DND-41 (cell line): ENCODE measurements around the gene OR51E2.

ENCODE experiments used
- ATAC-seq: fragments of 200-7000 bp; cut with Tn5 transposase; 3 replicates; pipeline ENCODE4 v1.9.1; 2021; ENCODE audit warnings: low read depth; ENCODE audit not compliant: insufficient read depth
- DNase-seq: peaks from one replicate; pipeline ENCODE4 v3.0.0-alpha.2; 2020
- H2AFZ ChIP-seq: 2 replicates; pipeline ENCODE4 v1.6.0; 2012; ENCODE audit warnings: low read depth, low read length
- H3K27ac ChIP-seq: 2 replicates; pipeline ENCODE4 v1.5.1; 2012; ENCODE audit warnings: low read length, inconsistent platforms
- H3K27me3 ChIP-seq: fragments of 200-600 bp; sonication (generic); 2 replicates; pipeline ENCODE4 v1.6.0; 2012; ENCODE audit warnings: low read length, mild to moderate bottlenecking, inconsistent platforms; ENCODE audit not compliant: insufficient read depth, poor library complexity
- H3K36me3 ChIP-seq: 2 replicates; pipeline ENCODE4 v1.5.1; 2012; ENCODE audit warnings: low read length, inconsistent platforms; ENCODE audit not compliant: insufficient read depth
- H3K4me1 ChIP-seq: 2 replicates; pipeline ENCODE4 v1.5.1; 2012; ENCODE audit warnings: mild to moderate bottlenecking, low read length; ENCODE audit not compliant: insufficient read depth
- H3K4me2 ChIP-seq: 2 replicates; pipeline ENCODE4 v1.6.0; 2012; ENCODE audit warnings: mild to moderate bottlenecking, moderate library complexity, low read length, inconsistent platforms; ENCODE audit not compliant: insufficient read depth
- H3K4me3 ChIP-seq, 2 experiments: fragments of 200-600 bp in 1 of 2; shearing (Covaris generic) in 1 of 2; 2 replicates each; pipeline ENCODE4 v1.5.1; 2012 to 2016; ENCODE audit warnings: inconsistent platforms in 2 of 2, low read length in 2 of 2, mild to moderate bottlenecking in 2 of 2, low read depth in 1 of 2, moderate library complexity in 1 of 2
- H3K79me2 ChIP-seq: 2 replicates; pipeline ENCODE4 v1.6.0; 2012; ENCODE audit warnings: low read length, inconsistent platforms; ENCODE audit not compliant: insufficient read depth
- H3K9ac ChIP-seq: 2 replicates; pipeline ENCODE4 v1.6.0; 2012; ENCODE audit warnings: low read depth, mild to moderate bottlenecking, inconsistent platforms, low read length, moderate library complexity
- H3K9me3 ChIP-seq: 2 replicates; pipeline ENCODE4 v1.5.1; 2012; ENCODE audit warnings: low read length, moderate library complexity, mild to moderate bottlenecking, inconsistent platforms; ENCODE audit not compliant: insufficient read depth, severe bottlenecking
- H4K20me1 ChIP-seq: 2 replicates; pipeline ENCODE4 v1.6.0; 2012; ENCODE audit warnings: low read length; ENCODE audit not compliant: insufficient read depth
- EZH2 ChIP-seq: IDR thresholded peaks from 3 replicates; pipeline ENCODE4 v1.6.1; 2012; ENCODE audit warnings: borderline replicate concordance, low read depth, mild to moderate bottlenecking, moderate library complexity, low read length, inconsistent platforms; ENCODE audit not compliant: severe bottlenecking
- TF ChIP-seq, protein P1 (sequence below): IDR thresholded peaks from 2 replicates; pipeline ENCODE4 v1.5.1; 2012; ENCODE audit warnings: borderline replicate concordance, low read length, moderate library complexity, mild to moderate bottlenecking; ENCODE audit not compliant: poor library complexity, severe bottlenecking; ENCODE audit errors: extremely low read depth

The OR51E2 gene, protein sequence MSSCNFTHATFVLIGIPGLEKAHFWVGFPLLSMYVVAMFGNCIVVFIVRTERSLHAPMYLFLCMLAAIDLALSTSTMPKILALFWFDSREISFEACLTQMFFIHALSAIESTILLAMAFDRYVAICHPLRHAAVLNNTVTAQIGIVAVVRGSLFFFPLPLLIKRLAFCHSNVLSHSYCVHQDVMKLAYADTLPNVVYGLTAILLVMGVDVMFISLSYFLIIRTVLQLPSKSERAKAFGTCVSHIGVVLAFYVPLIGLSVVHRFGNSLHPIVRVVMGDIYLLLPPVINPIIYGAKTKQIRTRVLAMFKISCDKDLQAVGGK

DNA sequence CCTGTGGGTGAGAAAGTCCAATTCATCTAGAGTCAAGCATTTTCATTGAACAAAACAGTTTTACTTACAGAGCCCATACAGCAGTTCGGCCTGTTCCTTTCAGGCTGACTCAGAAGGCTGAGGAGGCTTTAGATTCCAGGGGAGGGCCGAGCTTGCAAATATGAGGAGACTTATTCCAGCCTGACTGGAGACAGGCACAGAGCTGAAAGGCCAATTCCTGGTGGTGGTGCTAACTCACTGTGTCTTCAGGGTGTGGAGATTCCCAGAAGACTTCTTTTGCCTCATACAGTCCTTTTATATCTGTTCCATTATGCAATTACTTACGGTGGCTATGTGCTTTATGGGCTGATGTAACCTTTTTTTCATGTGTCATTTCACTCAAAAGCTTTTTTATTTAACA is at the start of gene OR51E2:
OR51E2 (minus strand) TSS at position 269 of the 400 bp plus-strand sequence. CDS start 15,142 bp downstream, outside the sequence.
- ATAC-seq (no peak), DNase-seq (no peak)
- no peak for TF ChIP-seq EZH2
- TF ChIP-seq, protein P1, sequence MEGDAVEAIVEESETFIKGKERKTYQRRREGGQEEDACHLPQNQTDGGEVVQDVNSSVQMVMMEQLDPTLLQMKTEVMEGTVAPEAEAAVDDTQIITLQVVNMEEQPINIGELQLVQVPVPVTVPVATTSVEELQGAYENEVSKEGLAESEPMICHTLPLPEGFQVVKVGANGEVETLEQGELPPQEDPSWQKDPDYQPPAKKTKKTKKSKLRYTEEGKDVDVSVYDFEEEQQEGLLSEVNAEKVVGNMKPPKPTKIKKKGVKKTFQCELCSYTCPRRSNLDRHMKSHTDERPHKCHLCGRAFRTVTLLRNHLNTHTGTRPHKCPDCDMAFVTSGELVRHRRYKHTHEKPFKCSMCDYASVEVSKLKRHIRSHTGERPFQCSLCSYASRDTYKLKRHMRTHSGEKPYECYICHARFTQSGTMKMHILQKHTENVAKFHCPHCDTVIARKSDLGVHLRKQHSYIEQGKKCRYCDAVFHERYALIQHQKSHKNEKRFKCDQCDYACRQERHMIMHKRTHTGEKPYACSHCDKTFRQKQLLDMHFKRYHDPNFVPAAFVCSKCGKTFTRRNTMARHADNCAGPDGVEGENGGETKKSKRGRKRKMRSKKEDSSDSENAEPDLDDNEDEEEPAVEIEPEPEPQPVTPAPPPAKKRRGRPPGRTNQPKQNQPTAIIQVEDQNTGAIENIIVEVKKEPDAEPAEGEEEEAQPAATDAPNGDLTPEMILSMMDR = no peak
- Histone ChIP-seq H2AFZ (no peak within 1 kb of the TSS), H3K4me2 (no peak within 1 kb of the TSS), H4K20me1 (no peaks in the 10 kb centered on the region), H3K36me3 (no peaks in the 10 kb centered on the region), H3K4me1 (no peaks in the 10 kb centered on the region), H3K9ac (no peak within 1 kb of the TSS), H3K79me2 (no peaks in the 10 kb centered on the region), H3K9me3 (no peaks in the 10 kb centered on the region), H3K27me3 (peaks cover 9% of the 10 kb centered on the region), H3K27ac (no peak within 1 kb of the TSS), H3K4me3 (no peak within 1 kb of the TSS)

DNA sequence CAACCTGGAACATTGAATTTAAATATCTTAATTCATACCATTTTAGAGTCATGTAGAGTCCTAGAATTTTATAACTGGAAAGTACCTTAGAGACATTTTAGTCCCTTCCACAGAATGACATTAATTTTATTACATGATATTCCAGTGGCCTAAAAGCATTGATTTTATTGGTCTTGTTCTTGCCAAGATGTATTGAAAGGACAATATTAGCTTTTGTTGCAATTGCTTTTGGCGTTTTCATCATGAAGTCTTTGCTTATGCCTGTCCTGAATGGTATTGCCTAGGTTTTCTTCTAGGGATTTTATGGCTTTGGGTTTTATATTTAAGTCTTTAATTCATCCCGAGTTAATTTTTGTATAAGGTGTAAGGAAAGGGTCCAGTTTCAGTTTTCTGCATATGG is 43.1 kb upstream of the OR51E2 start:
- Histone ChIP-seq H3K27me3 (no peaks in the 10 kb centered on the region), H3K4me3 (no peak overlapping the region), H4K20me1 (no peaks in the 10 kb centered on the region), H3K27ac (no peak overlapping the region), H3K9me3 (no peaks in the 10 kb centered on the region), H3K4me2 (no peak overlapping the region), H3K9ac (no peak overlapping the region), H2AFZ (no peak overlapping the region), H3K4me1 (no peaks in the 10 kb centered on the region), H3K36me3 (no peaks in the 10 kb centered on the region), H3K79me2 (no peaks in the 10 kb centered on the region)
- ATAC-seq (no peak), DNase-seq (no peak)
- TF ChIP-seq, protein P1 = no peak
- no peak for TF ChIP-seq EZH2

DNA sequence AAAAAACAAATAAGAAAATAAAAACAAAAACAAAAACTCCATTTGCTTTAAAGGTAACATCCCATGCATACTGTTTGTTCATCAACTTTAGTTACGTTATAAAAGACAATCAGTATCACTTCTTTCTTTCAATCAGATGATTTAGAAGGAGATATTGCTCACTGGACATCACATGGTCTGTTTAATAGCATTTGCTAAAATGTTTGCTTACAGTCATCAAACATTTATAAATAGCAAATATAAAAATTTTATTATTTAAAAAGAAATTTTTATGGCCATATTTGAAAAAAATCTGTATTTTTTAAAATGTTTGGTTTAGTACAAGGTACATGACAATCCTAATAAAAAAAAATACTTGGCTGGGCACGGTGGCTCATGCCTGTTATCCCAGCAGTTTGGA is 29.5 kb upstream of the OR51E2 start:
- TF ChIP-seq, protein P1 = no peak
- TF ChIP-seq EZH2 = no peak
- Histone ChIP-seq H3K4me3 (no peak overlapping the region), H3K4me2 (no peak overlapping the region), H3K36me3 (no peaks in the 10 kb centered on the region), H3K79me2 (no peaks in the 10 kb centered on the region), H3K27me3 (peaks cover 3% of the 10 kb centered on the region), H3K27ac (no peak overlapping the region), H3K4me1 (no peaks in the 10 kb centered on the region), H3K9ac (no peak overlapping the region), H4K20me1 (no peaks in the 10 kb centered on the region), H2AFZ (no peak overlapping the region), H3K9me3 (no peaks in the 10 kb centered on the region)
- DNase-seq = no peak
- ATAC-seq = no peak
